ENCODE results near the gene TANGO2.

TANGO2 gene

GRCh38 chr22:20110359-20110985, 89.6 kb downstream of the TANGO2 start:
- Histone ChIP-seq H3K36me3 (ENCODE audit: control insufficient read depth, insufficient read depth, low read length) (peaks cover 79% of the 10 kb centered on the region), H3K27me3 (ENCODE audit: control insufficient read depth, insufficient read depth, low read length) (no peaks in the 10 kb centered on the region), H3K4me1 (ENCODE audit: control insufficient read depth, insufficient read depth, low read length) (no peaks in the 10 kb centered on the region), H3K27ac (ENCODE audit: low read length) (no peak overlapping the region), H3K9me3 (ENCODE audit: control insufficient read depth, insufficient read depth, low read length) (no peaks in the 10 kb centered on the region), H3K4me3 (ENCODE audit: low read length) (no peak overlapping the region)
- no CpG with 5 or more reads among the region's 9 CpGs for WGBS (ENCODE audit: insufficient coverage, insufficient read length)
- DNase-seq (ENCODE audit: low read depth, low spot score), result no peak

- no peak overlapping the region for H3K4me3 ChIP-seq (ENCODE audit: low read length)
- H3K9me3 ChIP-seq (ENCODE audit: control insufficient read depth, insufficient read depth, low read length), result no peaks in the 10 kb centered on the region
- H3K36me3 ChIP-seq (ENCODE audit: control insufficient read depth, insufficient read depth, low read length), result peaks cover 75% of the 10 kb centered on the region
- no peak overlapping the region for H3K27ac ChIP-seq (ENCODE audit: low read length)
- DNase-seq (ENCODE audit: low read depth, low spot score), result no peak
- WGBS (ENCODE audit: insufficient coverage, insufficient read length), result no CpG with 5 or more reads among the region's 14 CpGs
- H3K4me1 ChIP-seq (ENCODE audit: control insufficient read depth, insufficient read depth, low read length), result no peaks in the 10 kb centered on the region
- H3K27me3 ChIP-seq (ENCODE audit: control insufficient read depth, insufficient read depth, low read length), result no peaks in the 10 kb centered on the region
Measured at GRCh38 chr22:20111045-20111688, 90.3 kb downstream of the TANGO2 start.

- Histone ChIP-seq H3K27me3 (ENCODE audit: control insufficient read depth, insufficient read depth, low read length) (no peaks in the 10 kb centered on the region), H3K36me3 (ENCODE audit: control insufficient read depth, insufficient read depth, low read length) (peaks cover 67% of the 10 kb centered on the region), H3K27ac (ENCODE audit: low read length) (no peak overlapping the region), H3K9me3 (ENCODE audit: control insufficient read depth, insufficient read depth, low read length) (no peaks in the 10 kb centered on the region), H3K4me1 (ENCODE audit: control insufficient read depth, insufficient read depth, low read length) (no peaks in the 10 kb centered on the region), H3K4me3 (ENCODE audit: low read length) (no peak overlapping the region)
- no peak for DNase-seq (ENCODE audit: low read depth, low spot score)
- WGBS (ENCODE audit: insufficient coverage, insufficient read length), result no CpG with 5 or more reads among the region's 7 CpGs
Measured at GRCh38 chr22:20111689-20112622, 91.0 kb downstream of the TANGO2 start.

- Histone ChIP-seq H3K4me3 (ENCODE audit: low read length) (no peak overlapping the region), H3K4me1 (ENCODE audit: control insufficient read depth, insufficient read depth, low read length) (no peaks in the 10 kb centered on the region), H3K36me3 (ENCODE audit: control insufficient read depth, insufficient read depth, low read length) (peaks cover 58% of the 10 kb centered on the region), H3K9me3 (ENCODE audit: control insufficient read depth, insufficient read depth, low read length) (no peaks in the 10 kb centered on the region), H3K27me3 (ENCODE audit: control insufficient read depth, insufficient read depth, low read length) (no peaks in the 10 kb centered on the region), H3K27ac (ENCODE audit: low read length) (no peak overlapping the region)
- no peak for DNase-seq (ENCODE audit: low read depth, low spot score)
- WGBS (ENCODE audit: insufficient coverage, insufficient read length), result no CpG with 5 or more reads among the region's 26 CpGs
Measured at GRCh38 chr22:20112623-20113511, 92.0 kb downstream of the TANGO2 start.

GRCh38 chr22:20113551-20114310, 92.8 kb downstream of the TANGO2 start:
- no peak for DNase-seq (ENCODE audit: low read depth, low spot score)
- peaks cover 50% of the 10 kb centered on the region for H3K36me3 ChIP-seq (ENCODE audit: control insufficient read depth, insufficient read depth, low read length)

GRCh38 chr22:20114506-20115475, 93.9 kb downstream of the TANGO2 start:
- Histone ChIP-seq H3K9me3 (ENCODE audit: control insufficient read depth, insufficient read depth, low read length) (no peaks in the 10 kb centered on the region), H3K27ac (ENCODE audit: low read length) (no peak overlapping the region), H3K27me3 (ENCODE audit: control insufficient read depth, insufficient read depth, low read length) (no peaks in the 10 kb centered on the region), H3K4me3 (ENCODE audit: low read length) (no peak overlapping the region), H3K4me1 (ENCODE audit: control insufficient read depth, insufficient read depth, low read length) (no peaks in the 10 kb centered on the region), H3K36me3 (ENCODE audit: control insufficient read depth, insufficient read depth, low read length) (peaks cover 45% of the 10 kb centered on the region)
- no peak for DNase-seq (ENCODE audit: low read depth, low spot score)
- no CpG with 5 or more reads among the region's 36 CpGs for WGBS (ENCODE audit: insufficient coverage, insufficient read length)

More at GRCh38 chr22:20113551-20114310, 92.8 kb downstream of the TANGO2 start:
- no peaks in the 10 kb centered on the region for H3K4me1 ChIP-seq (ENCODE audit: control insufficient read depth, insufficient read depth, low read length)
- no peaks in the 10 kb centered on the region for H3K27me3 ChIP-seq (ENCODE audit: control insufficient read depth, insufficient read depth, low read length)
- H3K4me3 ChIP-seq (ENCODE audit: low read length), result no peak overlapping the region
- H3K9me3 ChIP-seq (ENCODE audit: control insufficient read depth, insufficient read depth, low read length), result no peaks in the 10 kb centered on the region
- H3K27ac ChIP-seq (ENCODE audit: low read length), result no peak overlapping the region
- no CpG with 5 or more reads among the region's 19 CpGs for WGBS (ENCODE audit: insufficient coverage, insufficient read length)

- no peaks in the 10 kb centered on the region for H3K4me1 ChIP-seq (ENCODE audit: control insufficient read depth, insufficient read depth, low read length)
Measured at GRCh38 chr22:20115691-20116375, 94.9 kb downstream of the TANGO2 start, which contains the start of gene RANBP1. RANBP1 (plus strand) TSS chr22:20116104; CDS start chr22:20116185, 81 bp downstream.

GRCh38 chr22:20116376-20116950, 95.6 kb downstream of the TANGO2 start:
- no peak for DNase-seq (ENCODE audit: low read depth, low spot score)
- no peaks in the 10 kb centered on the region for H3K9me3 ChIP-seq (ENCODE audit: control insufficient read depth, insufficient read depth, low read length)
- H3K27ac ChIP-seq (ENCODE audit: low read length), result no peak overlapping the region
- no peaks in the 10 kb centered on the region for H3K27me3 ChIP-seq (ENCODE audit: control insufficient read depth, insufficient read depth, low read length)
- H3K4me1 ChIP-seq (ENCODE audit: control insufficient read depth, insufficient read depth, low read length), result no peaks in the 10 kb centered on the region
- peak overlapping the region; percentile 73; the same call in 1 of the 2 replicates for H3K4me3 ChIP-seq (ENCODE audit: low read length)
- whole genome bisulfite sequencing (ENCODE audit: insufficient coverage, insufficient read length), result no CpG with 5 or more reads among the region's 27 CpGs
- peaks cover 50% of the 10 kb centered on the region for H3K36me3 ChIP-seq (ENCODE audit: control insufficient read depth, insufficient read depth, low read length)

More at GRCh38 chr22:20115691-20116375, 94.9 kb downstream of the TANGO2 start, which contains the start of gene RANBP1:
- no peaks in the 10 kb centered on the region for H3K27me3 ChIP-seq (ENCODE audit: control insufficient read depth, insufficient read depth, low read length)
- no peaks in the 10 kb centered on the region for H3K9me3 ChIP-seq (ENCODE audit: control insufficient read depth, insufficient read depth, low read length)
- peaks cover 49% of the 10 kb centered on the region for H3K36me3 ChIP-seq (ENCODE audit: control insufficient read depth, insufficient read depth, low read length)
- peak within 1 kb of the TSS; percentile 73; the same call in 1 of the 2 replicates for H3K4me3 ChIP-seq (ENCODE audit: low read length)
- no peak for DNase-seq (ENCODE audit: low read depth, low spot score)
- no CpG with 5 or more reads among the region's 30 CpGs for WGBS (ENCODE audit: insufficient coverage, insufficient read length)
- no peak within 1 kb of the TSS for H3K27ac ChIP-seq (ENCODE audit: low read length)
